UCSD-AML1 (cell line): ENCODE data around the gene CA5B.
"Not testable (repeated sequence)": the region's sequence is repeated elsewhere in the genome, so short reads cannot be mapped to it uniquely, and the experiment has no call there.

Source experiments
- DNase-seq: peaks from one replicate; lab custom pipeline; 2025; ENCODE audit not compliant: unreplicated experiment; lab: John Stamatoyannopoulos, UW

Gene CA5B

GRCh38 chrX:15812192-15812938, 74.3 kb downstream of the CA5B start:
- no peak for DNase-seq

GRCh38 chrX:15813416-15813815, 75.3 kb downstream of the CA5B start:
- no peak for DNase-seq

GRCh38 chrX:15814771-15815365, 76.8 kb downstream of the CA5B start:
- DNase-seq: no peak

- peak; percentile 15 for DNase-seq
Observed at GRCh38 chrX:15815779-15816437, 77.8 kb downstream of the CA5B start.

GRCh38 chrX:15816438-15816809, 78.4 kb downstream of the CA5B start:
- DNase-seq: no peak

GRCh38 chrX:15816886-15817285, 78.8 kb downstream of the CA5B start:
- DNase-seq: peak; percentile 35

- no peak for DNase-seq
Observed at GRCh38 chrX:15820106-15821073, 82.3 kb downstream of the CA5B start.

- no peak for DNase-seq
Observed at GRCh38 chrX:15822922-15823321, 84.9 kb downstream of the CA5B start.

GRCh38 chrX:15825936-15826335, 87.9 kb downstream of the CA5B start:
- DNase-seq: no peak

GRCh38 chrX:15829217-15829616, 91.1 kb downstream of the CA5B start:
- no peak for DNase-seq

- not testable (repeated sequence) for DNase-seq
Observed at GRCh38 chrX:15831347-15831746, 93.3 kb downstream of the CA5B start.

GRCh38 chrX:15834053-15834452, 96.0 kb downstream of the CA5B start:
- DNase-seq: no peak

GRCh38 chrX:15834827-15835595, 96.9 kb downstream of the CA5B start:
- no peak for DNase-seq
